ENCODE results near the gene OARD1. TPM values are rescaled to one million over a fixed set of nuclear protein-coding genes. Genes with fewer than 3 reads are reported as not detected.

Gene OARD1
- total and polyA plus RNA-seq, 10 of the 15 experiments (the other 5 are each of a cell fraction or from before 2014, with no cell fraction given): 19.0 to 63.5 (median 43.6) TPM

DNA sequence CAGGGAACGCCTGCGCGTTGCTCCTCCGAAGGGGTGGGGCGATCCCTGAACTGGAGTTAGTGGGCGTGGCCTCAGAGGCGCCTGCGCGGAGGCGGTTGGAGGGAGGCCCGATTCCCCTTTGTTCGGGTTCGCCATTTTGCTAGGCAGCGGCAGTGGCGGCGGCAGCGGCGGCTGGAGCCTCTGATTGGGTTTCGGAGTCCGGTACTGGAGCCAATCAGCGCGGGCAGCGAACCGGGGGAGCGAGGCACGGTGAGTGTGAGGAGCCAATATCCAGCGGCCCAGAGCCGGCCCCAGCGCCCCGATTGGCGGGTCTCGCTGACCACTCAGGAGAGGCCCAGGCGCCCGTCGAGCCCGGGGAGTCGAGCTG, 663 bp upstream of the OARD1 start, which contains the start of gene NFYA:
Gene NFYA (plus strand): TSS at position 139 of the 367 bp plus-strand sequence. CDS start 6,116 bp downstream, outside the sequence.
- Histone ChIP-seq H3K79me2 (ENCODE audit: control insufficient read depth, insufficient read depth, low read length) (peaks cover 59% of the 10 kb centered on the region), H4K20me1 (ENCODE audit: control insufficient read depth, insufficient read depth) (no peaks in the 10 kb centered on the region), H3K9me3 (replicated peaks; ENCODE audit: control insufficient read depth, insufficient read depth, low read length) (no peaks in the 10 kb centered on the region), H3K27ac (ENCODE audit: control insufficient read depth, insufficient read depth) (peak within 1 kb of the TSS; percentile 99), H2AFZ (ENCODE audit: control insufficient read depth, low read depth, low read length) (peak within 1 kb of the TSS; percentile 86), H3K27me3 (replicated peaks in 1 of 2; ENCODE audit: control insufficient read depth in 2 of 2, insufficient read depth in 2 of 2, low read length in 1 of 2) (no peaks in the 10 kb centered on the region), H3K9ac (ENCODE audit: control insufficient read depth, insufficient read depth, low read length) (peak within 1 kb of the TSS; percentile 94), H3K4me3 (peak within 1 kb of the TSS; percentile 88), H3K4me2 (ENCODE audit: control insufficient read depth, insufficient read depth) (peak within 1 kb of the TSS; percentile 80), H3K36me3 (ENCODE audit: control insufficient read depth in 2 of 2, insufficient read depth in 2 of 2, low read length in 1 of 2) (peaks cover 0 to 3% of the 10 kb centered on the region in 2 experiments; a peak in 2 of 4 replicates), H3K4me1 (ENCODE audit: control insufficient read depth, insufficient read depth, low read length) (peaks cover 7% of the 10 kb centered on the region; the same call in 1 of the 2 replicates)
- BruUV-seq (replicated peaks): no TSS peak
- ChIA-PET RAD21 (ENCODE audit: unreplicated experiment) (interaction anchor here (0.6 to 1.2 kb wide), 5 partner anchors 10 to 1844 kb away, joined by 3 to 7 read pairs (median 4); partner anchors contain the start of gene KCNK5), SMC1A (ENCODE audit: uncharacterized antibody, unreplicated experiment) (interaction anchor here (0.8 to 1.0 kb wide), 3 partner anchors 16 to 245 kb away, joined by 3 to 4 read pairs (median 3); no protein-coding TSS in a partner anchor), CTCF (interaction anchor here (1.0 to 6.5 kb wide), 5 partner anchors 35 to 262 kb away, joined by 3 to 62 read pairs (median 5); partner anchors contain the start of gene UNC5CL), POLR2A (interaction anchor here (0.6 to 1.5 kb wide), 4 partner anchors 9 to 1499 kb away, joined by 3 to 5 read pairs (median 4); partner anchors contain the start of gene TREML2)
- peak; percentile 85 for ATAC-seq
- under 1% methylated on average over 31 of the region's 37 CpGs for WGBS (ENCODE audit: insufficient coverage, insufficient replicate concordance, low lambda C conversion rate, missing lambda C conversion rate)
- intact Hi-C loops (cut with micrococcal nuclease; ENCODE audit: unreplicated experiment) (loop anchor here (10.0 kb wide), 1 partner anchor 662 kb away; the partner anchor contains the start of gene TFEB), in situ Hi-C loops (cut with MboI) (no loop called here)
- FAIRE-seq: no peak
- no peak for DNase-seq (ENCODE audit: low read depth, low spot score)
- TF ChIP-seq, protein P1, sequence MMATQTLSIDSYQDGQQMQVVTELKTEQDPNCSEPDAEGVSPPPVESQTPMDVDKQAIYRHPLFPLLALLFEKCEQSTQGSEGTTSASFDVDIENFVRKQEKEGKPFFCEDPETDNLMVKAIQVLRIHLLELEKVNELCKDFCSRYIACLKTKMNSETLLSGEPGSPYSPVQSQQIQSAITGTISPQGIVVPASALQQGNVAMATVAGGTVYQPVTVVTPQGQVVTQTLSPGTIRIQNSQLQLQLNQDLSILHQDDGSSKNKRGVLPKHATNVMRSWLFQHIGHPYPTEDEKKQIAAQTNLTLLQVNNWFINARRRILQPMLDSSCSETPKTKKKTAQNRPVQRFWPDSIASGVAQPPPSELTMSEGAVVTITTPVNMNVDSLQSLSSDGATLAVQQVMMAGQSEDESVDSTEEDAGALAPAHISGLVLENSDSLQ (IDR thresholded peaks at IDR 0.05): peak; percentile 52; the same call in 1 of the 2 replicates
- TF ChIP-seq TAF1 (IDR thresholded peaks at IDR 0.05; ENCODE audit: borderline replicate concordance, low read depth, low read length): peak; percentile 79; the same call in 1 of the 2 replicates
- TF ChIP-seq NR2C2 (IDR thresholded peaks at IDR 0.05; ENCODE audit: borderline replicate concordance, control insufficient read depth, insufficient read length, low read depth): no peak
- TF ChIP-seq RFX5 (IDR thresholded peaks at IDR 0.05; ENCODE audit: low read depth, low read length): peak; percentile 85
- TF ChIP-seq CHD2 (IDR thresholded peaks at IDR 0.05; ENCODE audit: borderline replicate concordance, low read depth, low read length): peak; percentile 74; the same call in 1 of the 2 replicates
- TF ChIP-seq, protein P2, sequence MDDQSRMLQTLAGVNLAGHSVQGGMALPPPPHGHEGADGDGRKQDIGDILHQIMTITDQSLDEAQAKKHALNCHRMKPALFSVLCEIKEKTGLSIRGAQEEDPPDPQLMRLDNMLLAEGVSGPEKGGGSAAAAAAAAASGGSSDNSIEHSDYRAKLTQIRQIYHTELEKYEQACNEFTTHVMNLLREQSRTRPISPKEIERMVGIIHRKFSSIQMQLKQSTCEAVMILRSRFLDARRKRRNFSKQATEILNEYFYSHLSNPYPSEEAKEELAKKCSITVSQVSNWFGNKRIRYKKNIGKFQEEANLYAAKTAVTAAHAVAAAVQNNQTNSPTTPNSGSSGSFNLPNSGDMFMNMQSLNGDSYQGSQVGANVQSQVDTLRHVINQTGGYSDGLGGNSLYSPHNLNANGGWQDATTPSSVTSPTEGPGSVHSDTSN (IDR thresholded peaks at IDR 0.05; ENCODE audit: insufficient replicate concordance, low read depth, low read length): peak; percentile 53
- peak in 1 of 2 experiments; percentile 57; a peak in 2 of 4 replicates for TF ChIP-seq SRF (IDR thresholded peaks at IDR 0.05; ENCODE audit: low read depth in 2 of 2, low read length in 2 of 2)
- TF ChIP-seq YY1 (IDR thresholded peaks at IDR 0.05; ENCODE audit: low read depth, low read length): peak; percentile 92
- peak; percentile 58 for TF ChIP-seq NRF1 (conservative IDR thresholded peaks at IDR 0.05; ENCODE audit: low read depth, low read length)
- TF ChIP-seq SP1 (IDR thresholded peaks at IDR 0.05; ENCODE audit: low read depth, low read length): peak; percentile 93
- peak; percentile 33; the same call in 1 of the 2 replicates for TF ChIP-seq NFYA (IDR thresholded peaks at IDR 0.05; ENCODE audit: borderline replicate concordance, low read depth, low read length)
- TF ChIP-seq ZZZ3 (IDR thresholded peaks at IDR 0.05; ENCODE audit: control insufficient read depth, insufficient read length, low read depth): no peak
- TF ChIP-seq CEBPZ (IDR thresholded peaks at IDR 0.05; ENCODE audit: low read depth, low read length): no peak
- TF ChIP-seq BACH1 (IDR thresholded peaks at IDR 0.05; ENCODE audit: borderline replicate concordance): no peak
- TF ChIP-seq, protein P3, sequence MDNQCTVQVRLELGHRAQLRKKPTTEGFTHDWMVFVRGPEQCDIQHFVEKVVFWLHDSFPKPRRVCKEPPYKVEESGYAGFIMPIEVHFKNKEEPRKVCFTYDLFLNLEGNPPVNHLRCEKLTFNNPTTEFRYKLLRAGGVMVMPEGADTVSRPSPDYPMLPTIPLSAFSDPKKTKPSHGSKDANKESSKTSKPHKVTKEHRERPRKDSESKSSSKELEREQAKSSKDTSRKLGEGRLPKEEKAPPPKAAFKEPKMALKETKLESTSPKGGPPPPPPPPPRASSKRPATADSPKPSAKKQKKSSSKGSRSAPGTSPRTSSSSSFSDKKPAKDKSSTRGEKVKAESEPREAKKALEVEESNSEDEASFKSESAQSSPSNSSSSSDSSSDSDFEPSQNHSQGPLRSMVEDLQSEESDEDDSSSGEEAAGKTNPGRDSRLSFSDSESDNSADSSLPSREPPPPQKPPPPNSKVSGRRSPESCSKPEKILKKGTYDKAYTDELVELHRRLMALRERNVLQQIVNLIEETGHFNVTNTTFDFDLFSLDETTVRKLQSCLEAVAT (IDR thresholded peaks at IDR 0.05): peak; percentile 92
- peak; percentile 28; the same call in 1 of the 2 replicates for TF ChIP-seq HCFC1 (IDR thresholded peaks at IDR 0.05; ENCODE audit: low read length)

Data from GM12878 (cell line).